K562 (cell line): Measurements from ENCODE around the gene RETREG1. TPM values are rescaled to one million over a fixed set of nuclear protein-coding genes. Genes with fewer than 3 reads are reported as not detected.

Experiments used
- ATAC-seq: fragments of 200-7000 bp; cut with Tn5 transposase; 3 replicates; pipeline ENCODE4 v1.9.1; 2020; ENCODE audit warnings: moderate library complexity
- BruUV-seq: library from RNA; stranded (reverse); fragments of 400-500 nt; replicated peaks from 2 replicates; lab custom pipeline; 2021; lab: Mats Ljungman, UMichigan
- CTCF ChIA-PET: fragments of 300-600 bp; formaldehyde crosslinking; extraction: SDS; loops from one replicate; lab custom pipeline; 2021; ENCODE audit warnings: low intra/inter-chr PET ratio; lab: Yijun Ruan, JAX
- POLR2A ChIA-PET: fragments of 300-600, 350-650 bp; sonication (Branson Sonifier 250); formaldehyde crosslinking; extraction: SDS; loops from one replicate; lab custom pipeline; 2021; ENCODE audit warnings: antibody characterized with exemption, inconsistent platforms; lab: Yijun Ruan, JAX
- DNase-seq, 4 experiments: peaks; one replicate each; pipeline versions ENCODE4 v3.0.0 to v3.0.0-alpha.2; 2011 to 2018; ENCODE audit warnings: low spot score in 3 of 4, mixed read lengths in 3 of 4; ENCODE audit errors: extremely low read depth in 1 of 4
- FAIRE-seq: peaks from 2 replicates; lab custom pipeline; 2011; peaks lifted over from hg19 to GRCh38; lab: Jason Lieb, UNC
- H2AFZ ChIP-seq: 2 replicates; pipeline ENCODE4 v1.6.0; 2011; ENCODE audit warnings: low read depth, low read length, control low read depth, inconsistent platforms
- H3K27ac ChIP-seq: fragments of 200-600 bp; 3 replicates; pipeline ENCODE4 v1.8.0; 2011; ENCODE audit warnings: low read depth, mild to moderate bottlenecking, control low read depth, inconsistent platforms, low read length, moderate library complexity, mixed read lengths; ENCODE audit errors: extremely low read depth
- H3K27me3 ChIP-seq, 2 experiments: fragments of 300-600 bp in 1 of 2; 2 replicates in 1 of 2; 3 replicates in 1 of 2; pipeline versions ENCODE4 v1.6.0 to v1.8.0; 2011; ENCODE audit warnings: inconsistent platforms in 2 of 2, low read length in 2 of 2, mild to moderate bottlenecking in 1 of 2, mixed read lengths in 1 of 2, moderate library complexity in 1 of 2; ENCODE audit not compliant: control insufficient read depth in 2 of 2, insufficient read depth in 2 of 2
- H3K36me3 ChIP-seq: fragments of 300-600 bp; 3 replicates; pipeline ENCODE4 v1.8.0; 2011; ENCODE audit warnings: mild to moderate bottlenecking, low read length, inconsistent platforms; ENCODE audit not compliant: control insufficient read depth, insufficient read depth
- H3K4me1 ChIP-seq, 2 experiments: fragments of 200-600 bp in 1 of 2; replicated peaks in 1 of 2; 2 replicates in 1 of 2; 3 replicates in 1 of 2; pipeline versions ENCODE4 v1.5.1 to v1.8.0; 2011; ENCODE audit warnings: inconsistent platforms in 2 of 2, low read length in 2 of 2, mild to moderate bottlenecking in 1 of 2, mixed read lengths in 1 of 2, moderate library complexity in 1 of 2; ENCODE audit not compliant: control insufficient read depth in 2 of 2, insufficient read depth in 2 of 2
- H3K4me2 ChIP-seq: 2 replicates; pipeline ENCODE4 v1.6.1; 2011; ENCODE audit warnings: low read length, control low read depth, inconsistent platforms, mixed read lengths; ENCODE audit not compliant: insufficient read depth
- H3K4me3 ChIP-seq: fragments of 200-600 bp; sonication (generic), shearing (Covaris generic); 2 replicates; pipeline ENCODE4 v1.5.1; 2016; ENCODE audit warnings: control low read depth, inconsistent platforms
- H3K79me2 ChIP-seq: fragments of 200-600 bp; 3 replicates; pipeline ENCODE4 v1.8.0; 2011; ENCODE audit warnings: low read length, inconsistent platforms; ENCODE audit not compliant: control insufficient read depth, insufficient read depth
- H3K9ac ChIP-seq, 2 experiments: 2 replicates each; pipeline versions ENCODE4 v1.6.0 to v1.6.1; 2011; ENCODE audit warnings: low read depth in 2 of 2, low read length in 2 of 2, control low read depth in 1 of 2, inconsistent platforms in 1 of 2, mild to moderate bottlenecking in 1 of 2, mixed read lengths in 1 of 2; ENCODE audit not compliant: insufficient read depth in 1 of 2
- H3K9me1 ChIP-seq: one replicate; pipeline ENCODE4 v1.6.0; 2011; ENCODE audit warnings: inconsistent platforms, mild to moderate bottlenecking, low read length, moderate library complexity; ENCODE audit not compliant: control insufficient read depth, insufficient read depth
- H3K9me3 ChIP-seq: replicated peaks from 2 replicates; pipeline ENCODE4 v1.5.1; 2011; ENCODE audit warnings: low read depth, low read length, inconsistent platforms; ENCODE audit not compliant: control insufficient read depth, insufficient read depth
- H4K20me1 ChIP-seq: replicated peaks from 2 replicates; pipeline ENCODE4 v1.6.1; 2011; ENCODE audit warnings: low read length, inconsistent platforms, mixed read lengths; ENCODE audit not compliant: control insufficient read depth, insufficient read depth
- CBFA2T2 ChIP-seq: fragments of 450-650 bp; conservative IDR thresholded peaks from 2 replicates; pipeline ENCODE4 v1.6.1; 2017; ENCODE audit warnings: mild to moderate bottlenecking
- ELF2 ChIP-seq: fragments of 250-450 bp; sonication (Bioruptor Pico); IDR thresholded peaks from 2 replicates; pipeline ENCODE4 v1.5.0; 2021; ENCODE audit warnings: mild to moderate bottlenecking
- FOSL1 ChIP-seq: fragments of 200-800 bp; sonication (Bioruptor generic); conservative IDR thresholded peaks from 2 replicates; pipeline ENCODE4 v1.6.1; 2016; ENCODE audit warnings: missing genetic modification characterization, missing compliant biosample characterization
- FOXK2 ChIP-seq, 2 experiments: fragments of 450-650 bp; IDR thresholded peaks in 1 of 2; conservative IDR thresholded peaks in 1 of 2; 2 replicates each; pipeline ENCODE4 v1.6.1; 2016; ENCODE audit warnings: low read depth in 2 of 2, mild to moderate bottlenecking in 1 of 2
- HNRNPL ChIP-seq: fragments of 200-400 bp; formaldehyde crosslinking; IDR thresholded peaks from 2 replicates; pipeline ENCODE4 v1.6.1; 2017; ENCODE audit warnings: low read depth, mild to moderate bottlenecking, low read length
- PRMT5 ChIP-seq: sonication (generic); formaldehyde crosslinking; IDR thresholded peaks from 2 replicates; pipeline ENCODE4 v1.5.0; 2020; ENCODE audit warnings: missing genetic modification reagents
- SNIP1 ChIP-seq: fragments of 450-650 bp; IDR thresholded peaks from 2 replicates; pipeline ENCODE4 v1.7.1; 2017; ENCODE audit warnings: low read depth, mild to moderate bottlenecking
- ZNF316 ChIP-seq: fragments of 450-650 bp; IDR thresholded peaks from 2 replicates; pipeline ENCODE4 v1.6.1; 2016
- ZNF511 ChIP-seq: sonication (generic); formaldehyde crosslinking; IDR thresholded peaks from 2 replicates; pipeline ENCODE4 v1.8.0; 2022; ENCODE audit warnings: mild to moderate bottlenecking, missing genetic modification reagents
- ZNF584 ChIP-seq: fragments of 200-800 bp; sonication (Bioruptor generic); IDR thresholded peaks from 2 replicates; pipeline ENCODE4 v1.6.1; 2016; ENCODE audit warnings: low read depth, mild to moderate bottlenecking, missing genetic modification characterization, missing compliant biosample characterization
- ZSCAN32 ChIP-seq: fragments of 450-650 bp; formaldehyde crosslinking; IDR thresholded peaks from 2 replicates; pipeline ENCODE4 v1.4.0; 2020; ENCODE audit warnings: mild to moderate bottlenecking, moderate library complexity
- WGBS: fragments of 100-300 bp; shearing (Covaris generic); methylation state at CpG from one replicate; pipeline ENCODE4 v1.1.6; 2016; ENCODE audit warnings: low coverage, mixed read lengths; ENCODE audit not compliant: insufficient coverage; ENCODE audit errors: missing lambda C conversion rate; 5-methylcytosine and 5-hydroxymethylcytosine counted together
- in situ Hi-C: fragments of 300-500 bp; cut with MboI; formaldehyde crosslinking; loops from 4 replicates; pipeline ENCODE4 v1.15.0; 2018; ENCODE audit warnings: inconsistent platforms, mixed read lengths
- intact Hi-C: fragments of 100-400 bp; cut with micrococcal nuclease; formaldehyde crosslinking; loops from 2 replicates; pipeline ENCODE4 v1.14.2; 2022
- polyA plus RNA-seq, 8 experiments: library from polyadenylated mRNA; depleted of rRNA in 4 of 8; stranded (reverse) in 5 of 8; unstranded in 3 of 8; fragments of >200 nt; fragmentation: Nextera tagmentation in 2 of 8; fragmentation: Illumina TruSeq in 1 of 8; extraction: Ambion mirVana in 2 of 8; extraction: Trizol in 1 of 8; gene quantifications; 2 replicates each; pipeline versions ENCODE4 v1.2.1 to v1.2.3, GENCODE V29; 2011 to 2014; ENCODE audit warnings: inconsistent platforms in 1 of 8, missing spikeins in 1 of 8
- total RNA-seq, 7 experiments: library from RNA; depleted of rRNA in 6 of 7; stranded (reverse); fragments of >200 nt in 6 of 7; fragmentation: Illumina TruSeq in 2 of 7; extraction: Trizol in 2 of 7; gene quantifications; 2 replicates each; pipeline versions ENCODE4 v1.2.1 to v1.2.3, GENCODE V29; 2011 to 2021; ENCODE audit warnings: low replicate concordance in 1 of 7

Gene RETREG1
- total and polyA plus RNA-seq, 9 of the 15 experiments (the other 6 are each of a cell fraction or from before 2014, with no cell fraction given): 0.01 to 0.20 (median 0.08) TPM; not detected in 5

GRCh38 chr5:16571016-16571415 is 45.8 kb downstream of the RETREG1 start:
- in situ Hi-C loops: no loop called here
- intact Hi-C loops: no loop called here
- Histone ChIP-seq H3K27me3 (peaks cover 0 to 4% of the 10 kb centered on the region in 2 experiments; a peak in 1 of 5 replicates), H3K9ac (no peak overlapping the region), H3K4me3 (no peak overlapping the region), H3K36me3 (no peaks in the 10 kb centered on the region), H3K4me2 (no peak overlapping the region), H3K4me1 (no peaks in the 10 kb centered on the region), H3K79me2 (no peaks in the 10 kb centered on the region), H3K9me1 (no peaks in the 10 kb centered on the region), H2AFZ (no peak overlapping the region), H3K9me3 (no peaks in the 10 kb centered on the region), H3K27ac (no peak overlapping the region), H4K20me1 (no peaks in the 10 kb centered on the region)
- FAIRE-seq (no peak), ATAC-seq (no peak), DNase-seq (no peak)
- 0% methylated on average over 4 of the region's 4 CpGs for WGBS
- no TSS peak for BruUV-seq
- TF ChIP-seq ZNF584 (CRISPR knock-in tag) (no peak), HNRNPL (no peak), ELF2 (CRISPR knock-in tag) (no peak), PRMT5 (no peak), CBFA2T2 (no peak), SNIP1 (no peak), FOSL1 (tag) (no peak), ZNF511 (no peak), ZSCAN32 (CRISPR knock-in tag) (no peak), FOXK2 (conservative IDR thresholded peaks at IDR 0.05 in 1 of 2, IDR thresholded peaks at IDR 0.05 in 1 of 2; ENCODE audit: low read depth in 2 of 2) (no peak), ZNF316 (no peak)
- POLR2A ChIA-PET: no interaction called here
- CTCF ChIA-PET: no interaction called here
